T-helper 22 cell (primary cell): Measurements from ENCODE around the gene ZYX.

Source experiments
- DNase-seq: peaks from one replicate; pipeline ENCODE4 v3.0.0-alpha.2; 2020; ENCODE audit warnings: low read depth

Gene ZYX, protein sequence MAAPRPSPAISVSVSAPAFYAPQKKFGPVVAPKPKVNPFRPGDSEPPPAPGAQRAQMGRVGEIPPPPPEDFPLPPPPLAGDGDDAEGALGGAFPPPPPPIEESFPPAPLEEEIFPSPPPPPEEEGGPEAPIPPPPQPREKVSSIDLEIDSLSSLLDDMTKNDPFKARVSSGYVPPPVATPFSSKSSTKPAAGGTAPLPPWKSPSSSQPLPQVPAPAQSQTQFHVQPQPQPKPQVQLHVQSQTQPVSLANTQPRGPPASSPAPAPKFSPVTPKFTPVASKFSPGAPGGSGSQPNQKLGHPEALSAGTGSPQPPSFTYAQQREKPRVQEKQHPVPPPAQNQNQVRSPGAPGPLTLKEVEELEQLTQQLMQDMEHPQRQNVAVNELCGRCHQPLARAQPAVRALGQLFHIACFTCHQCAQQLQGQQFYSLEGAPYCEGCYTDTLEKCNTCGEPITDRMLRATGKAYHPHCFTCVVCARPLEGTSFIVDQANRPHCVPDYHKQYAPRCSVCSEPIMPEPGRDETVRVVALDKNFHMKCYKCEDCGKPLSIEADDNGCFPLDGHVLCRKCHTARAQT

DNA sequence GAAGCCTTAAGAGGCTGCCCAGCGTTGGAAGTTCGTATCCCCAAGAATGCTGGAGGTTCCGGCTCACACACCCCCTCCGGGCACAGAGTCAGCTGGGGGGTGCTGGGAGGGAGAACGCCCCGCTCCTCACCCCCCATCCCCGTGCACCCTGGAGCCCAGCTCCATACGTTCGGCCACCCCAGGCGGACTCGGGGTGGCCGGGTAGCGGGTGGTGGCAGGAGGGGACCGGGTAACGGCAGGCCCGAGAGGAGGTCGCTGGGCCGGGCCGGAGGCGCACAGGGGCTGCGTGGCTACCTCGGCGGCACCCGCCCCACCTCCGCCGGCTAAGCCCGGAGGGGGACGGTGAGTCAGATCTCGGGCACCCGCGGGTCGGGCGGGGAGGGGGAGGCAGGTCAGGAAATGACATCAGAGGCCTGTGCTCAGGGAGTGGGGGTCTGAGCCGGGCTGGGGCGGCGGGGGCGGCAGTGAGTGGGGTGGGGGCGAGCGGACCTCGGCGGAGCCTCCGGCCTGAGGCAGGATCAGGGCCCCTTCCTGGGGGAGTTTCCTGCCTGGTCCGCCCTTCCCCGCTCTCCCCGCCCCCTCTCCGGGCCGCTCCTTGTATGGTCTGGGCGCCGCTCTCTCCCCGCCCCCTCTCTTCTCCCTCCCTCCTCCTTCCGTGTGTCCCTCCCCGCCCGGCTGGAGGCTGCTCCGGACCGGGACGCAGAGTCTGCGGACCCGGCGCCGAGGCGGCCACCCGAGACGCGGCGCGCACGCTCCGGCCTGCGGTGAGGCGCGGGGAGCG is at the start of gene ZYX:
ZYX (plus strand) TSS at position 700 of the 781 bp plus-strand sequence. CDS start 227 bp downstream, outside the sequence.
- peak; percentile 85 for DNase-seq

GRCh38 chr7:143334244-143334643 is 46.9 kb upstream of the ZYX start:
- no peak for DNase-seq

GRCh38 chr7:143337216-143337615 is 43.9 kb upstream of the ZYX start:
- DNase-seq: no peak

DNA sequence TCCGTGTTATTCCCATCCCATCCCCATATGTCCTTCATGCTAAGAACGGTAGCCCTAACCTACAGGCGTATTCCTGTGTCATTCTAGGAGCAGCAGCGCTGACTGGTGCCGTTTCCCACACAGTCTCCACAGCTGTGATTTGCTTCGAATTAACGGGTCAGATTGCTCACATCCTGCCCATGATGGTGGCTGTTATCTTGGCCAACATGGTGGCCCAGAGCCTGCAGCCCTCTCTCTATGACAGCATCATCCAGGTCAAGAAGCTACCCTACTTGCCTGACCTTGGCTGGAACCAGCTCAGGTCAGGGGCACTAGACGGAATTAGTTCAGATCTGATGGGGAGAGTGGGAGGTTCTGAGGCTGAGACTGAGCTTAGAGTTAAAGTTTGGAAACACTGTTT is 39.3 kb upstream of the ZYX start:
- DNase-seq: no peak

DNA sequence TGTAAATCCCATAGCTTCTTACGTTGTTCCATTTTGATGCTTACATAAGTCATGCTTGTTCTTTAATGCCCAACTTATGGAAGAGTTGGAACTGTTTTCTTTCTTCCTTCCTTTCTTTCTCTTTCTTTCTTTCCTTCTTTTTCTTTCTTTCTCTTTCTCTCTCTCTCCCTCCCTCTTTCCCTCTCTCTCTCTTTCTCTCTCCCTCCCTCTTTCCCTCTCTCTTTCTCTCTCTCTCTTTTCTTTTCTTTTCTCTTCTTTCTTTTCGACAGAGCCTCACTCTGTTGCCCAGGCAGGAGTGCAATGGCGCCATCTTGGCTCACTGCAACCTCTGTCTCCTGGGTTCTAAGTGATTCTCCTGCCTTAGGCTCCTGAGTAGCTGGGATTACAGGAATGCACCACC is 37.5 kb upstream of the ZYX start:
- no peak for DNase-seq

DNA sequence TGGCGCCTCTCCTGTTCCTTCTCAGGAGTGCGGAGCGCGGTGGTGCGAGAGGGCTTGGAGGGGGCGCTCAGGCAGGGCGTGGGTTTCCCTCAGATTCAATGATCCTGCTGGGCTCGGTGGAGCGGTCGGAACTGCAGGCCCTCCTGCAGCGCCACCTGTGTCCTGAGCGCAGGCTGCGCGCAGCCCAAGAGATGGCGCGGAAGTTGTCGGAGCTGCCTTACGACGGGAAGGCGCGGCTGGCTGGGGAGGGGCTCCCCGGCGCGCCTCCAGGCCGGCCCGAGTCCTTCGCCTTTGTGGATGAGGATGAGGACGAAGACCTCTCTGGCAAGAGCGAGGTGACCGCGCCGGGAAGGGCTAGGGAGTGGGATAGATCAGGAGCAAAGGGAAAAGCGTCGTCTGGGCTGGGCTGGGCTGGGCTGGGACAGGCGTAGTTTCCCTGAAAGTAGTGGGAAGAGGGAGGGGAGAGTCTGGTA is 35.7 kb upstream of the ZYX start:
- peak; percentile 36 for DNase-seq

DNA sequence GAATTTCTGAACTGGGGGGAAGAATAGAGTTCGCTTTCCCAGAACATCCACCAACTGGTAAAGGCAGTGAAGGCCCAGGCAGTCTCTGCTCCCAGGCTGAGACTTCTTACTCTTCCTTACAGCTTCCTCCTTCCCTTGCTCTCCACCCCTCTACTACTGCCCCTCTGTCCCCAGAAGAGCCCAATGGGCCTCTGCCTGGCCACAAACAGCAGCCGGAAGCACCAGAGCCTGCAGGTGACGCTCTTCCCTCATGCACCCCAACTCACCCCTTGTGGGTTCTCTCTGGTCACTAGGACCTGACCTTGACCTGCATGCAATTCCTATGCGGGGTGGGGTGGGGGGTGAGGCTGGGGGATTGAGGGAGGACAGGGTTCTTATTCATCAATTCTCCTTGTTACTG is 35.1 kb upstream of the ZYX start:
- DNase-seq: no peak

DNA sequence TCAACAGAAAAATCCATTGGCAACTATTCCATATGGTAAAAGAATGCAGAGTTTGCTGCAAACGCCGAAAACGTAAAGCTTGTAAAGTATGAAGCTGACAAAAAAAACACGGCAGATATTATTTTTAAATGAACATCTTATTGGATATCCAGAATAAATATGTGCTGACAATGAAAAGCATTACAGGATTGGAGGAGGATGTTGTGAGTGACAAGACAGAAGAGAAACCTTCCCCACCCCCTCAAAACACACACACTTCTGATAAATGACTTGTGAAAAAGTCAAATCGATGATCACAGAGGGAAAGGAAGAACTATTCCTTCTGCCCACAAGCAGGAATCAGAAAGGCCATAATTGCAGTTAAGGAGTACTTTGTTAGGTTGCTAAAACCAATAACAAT is 33.2 kb upstream of the ZYX start:
- DNase-seq: no peak

DNA sequence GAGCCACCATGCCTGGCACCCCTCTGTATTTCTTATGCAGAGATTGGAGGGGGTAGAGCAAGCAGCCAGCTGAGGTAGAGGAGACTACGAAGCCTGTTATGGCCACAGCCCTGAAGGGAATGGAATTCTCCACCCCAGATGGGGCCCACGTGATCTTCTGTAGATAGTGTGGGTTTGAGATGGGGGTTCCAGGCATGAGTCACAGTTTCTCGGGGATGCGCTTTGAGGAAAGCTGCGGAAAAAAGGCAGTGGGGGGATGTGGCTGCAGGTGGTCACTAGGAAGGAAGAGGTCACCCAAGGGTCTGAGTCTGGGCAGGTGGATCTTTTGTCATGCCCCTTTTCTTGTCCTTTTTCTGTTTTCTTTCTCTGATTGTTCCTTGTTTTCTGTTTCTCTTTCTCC is 30.1 kb upstream of the ZYX start:
- no peak for DNase-seq

DNA sequence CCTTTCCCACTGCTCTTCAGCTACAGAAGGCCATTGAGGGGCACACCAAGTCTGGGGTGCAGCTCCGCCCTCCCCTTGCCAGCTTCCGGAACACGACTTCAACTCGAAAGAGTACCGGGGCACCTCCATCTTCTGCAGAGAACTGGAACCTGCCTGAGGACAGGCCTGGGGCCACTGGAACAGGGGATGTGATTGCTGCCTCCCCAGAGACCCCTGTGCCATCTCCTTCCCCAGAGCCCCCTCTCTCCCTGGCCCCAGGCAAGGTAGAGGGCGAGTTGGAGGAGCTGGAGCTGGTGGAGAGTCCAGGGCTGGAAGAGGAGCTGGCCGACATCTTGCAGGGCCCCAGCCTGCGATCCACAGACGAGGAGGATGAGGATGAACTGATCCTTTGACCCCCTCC is 29.6 kb upstream of the ZYX start:
- no peak for DNase-seq

- DNase-seq: no peak
Observed at GRCh38 chr7:143352531-143353002, 28.6 kb upstream of the ZYX start.

- no peak for DNase-seq
Observed at GRCh38 chr7:143354376-143354775, 26.8 kb upstream of the ZYX start.

DNA sequence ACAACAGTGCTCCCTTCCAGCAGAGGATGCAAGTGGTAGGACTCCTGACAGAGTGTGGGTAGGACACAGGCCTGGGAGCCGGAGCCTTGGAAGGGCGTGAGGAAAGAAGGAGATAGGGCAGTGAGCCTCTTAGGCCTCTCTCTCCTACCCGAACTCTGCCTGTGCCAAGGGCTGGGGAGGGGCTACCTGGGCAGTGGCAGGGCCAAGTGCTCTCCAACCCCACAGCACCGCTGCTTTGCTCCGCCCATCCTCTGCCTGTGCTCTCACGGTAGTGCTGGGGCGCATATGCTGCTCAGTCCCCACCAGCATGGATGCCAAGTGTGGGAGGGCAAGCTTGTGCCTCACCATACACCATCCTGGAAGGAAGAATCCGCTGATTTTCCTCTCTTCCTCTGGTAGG is 26.2 kb upstream of the ZYX start:
- DNase-seq: no peak

DNA sequence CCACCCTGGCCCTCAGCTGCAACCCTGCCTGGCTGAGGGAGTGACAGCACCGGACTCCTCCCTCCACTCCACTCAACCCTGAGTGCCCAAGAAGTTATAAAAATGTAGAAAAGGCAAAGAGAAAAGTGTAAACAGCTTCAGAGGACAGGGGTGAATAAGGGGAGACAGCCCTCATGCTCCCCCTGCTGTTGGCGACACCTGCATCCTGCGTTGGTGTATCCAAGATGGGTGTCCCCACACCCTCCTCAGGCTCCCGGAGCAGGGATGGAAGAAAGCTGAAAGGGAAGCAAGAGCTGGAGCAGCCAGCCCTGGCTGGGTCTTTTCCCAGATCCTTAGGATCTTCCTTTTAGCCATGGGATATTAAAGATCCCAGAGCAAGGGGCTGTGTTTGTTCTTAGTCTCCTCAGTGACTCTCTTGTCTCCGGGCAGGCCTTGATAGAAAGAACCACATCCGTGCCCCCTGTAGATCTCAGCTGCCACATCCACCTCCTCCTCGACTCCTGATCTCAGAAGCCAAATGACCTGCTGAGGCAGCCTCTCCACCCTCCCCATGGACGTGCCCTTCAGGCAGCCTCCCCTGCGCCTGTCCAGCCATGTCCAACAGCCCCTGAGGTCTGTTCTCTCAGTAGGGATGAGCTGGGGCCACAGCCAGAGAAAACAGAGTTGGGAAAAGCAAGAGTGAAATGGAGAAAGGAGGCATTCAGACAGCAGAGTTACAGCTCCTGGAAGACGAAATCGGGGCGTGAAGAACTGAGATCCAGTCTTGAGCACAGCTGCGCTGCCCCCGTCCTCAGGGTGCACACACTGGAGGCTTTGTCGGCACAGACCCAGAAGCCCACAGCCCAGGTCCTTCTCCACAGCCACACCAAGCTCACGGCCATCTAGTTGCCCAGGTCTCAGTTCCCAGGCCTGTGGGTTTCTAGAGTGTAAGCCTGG is 25.4 kb upstream of the ZYX start:
- DNase-seq: no peak

GRCh38 chr7:143356414-143357050 is 24.6 kb upstream of the ZYX start:
- DNase-seq: no peak

DNA sequence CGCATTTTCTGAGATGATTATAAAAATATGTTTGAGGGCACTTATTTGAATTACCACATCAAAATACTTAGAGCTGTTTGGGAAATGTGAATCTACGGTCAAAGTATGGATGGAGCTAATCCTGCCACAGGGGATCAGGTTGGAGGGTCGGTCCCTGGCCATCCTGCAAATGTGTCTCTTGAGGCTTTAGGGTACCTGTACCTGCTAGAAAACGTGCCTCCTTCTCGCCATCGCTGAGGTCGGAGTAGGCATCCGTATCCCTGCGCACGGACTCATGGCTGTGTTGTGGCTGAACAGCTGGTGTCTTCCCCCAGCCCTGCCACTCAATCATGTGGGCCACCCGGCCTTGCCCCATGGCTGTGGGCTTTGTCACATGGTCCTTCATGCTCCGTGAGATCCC is 22.5 kb upstream of the ZYX start:
- no peak for DNase-seq

DNA sequence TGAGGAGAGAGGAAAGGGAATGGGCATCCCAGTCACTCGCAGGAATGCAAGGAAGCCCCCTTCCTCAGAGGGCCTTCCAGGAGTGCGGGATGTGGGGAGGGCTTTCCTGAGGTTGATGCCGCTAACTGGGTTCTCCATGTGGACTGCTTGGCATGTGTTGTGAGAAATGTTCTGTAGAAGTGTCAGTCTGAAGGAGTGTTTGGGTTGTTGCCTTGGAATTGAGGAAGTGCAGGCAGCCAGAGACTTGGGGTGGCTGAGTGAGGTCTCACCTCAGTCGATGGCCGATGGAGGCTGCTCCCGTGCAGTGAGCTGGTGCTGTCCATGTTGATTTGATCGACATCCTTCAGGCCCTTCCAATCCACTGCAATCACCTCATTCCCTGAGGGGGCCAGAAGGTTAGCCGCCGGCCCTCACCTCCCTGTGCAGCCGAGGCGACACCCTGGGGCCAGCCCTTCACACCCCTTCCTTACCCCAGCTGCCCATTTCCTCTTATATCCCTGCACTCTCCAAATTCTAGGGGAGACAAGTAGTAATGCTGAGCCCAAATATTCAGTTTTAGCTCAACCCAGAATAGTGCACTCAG is 21.3 kb upstream of the ZYX start:
- no peak for DNase-seq

- DNase-seq: no peak
Observed at GRCh38 chr7:143360788-143361551, 20.2 kb upstream of the ZYX start.

DNA sequence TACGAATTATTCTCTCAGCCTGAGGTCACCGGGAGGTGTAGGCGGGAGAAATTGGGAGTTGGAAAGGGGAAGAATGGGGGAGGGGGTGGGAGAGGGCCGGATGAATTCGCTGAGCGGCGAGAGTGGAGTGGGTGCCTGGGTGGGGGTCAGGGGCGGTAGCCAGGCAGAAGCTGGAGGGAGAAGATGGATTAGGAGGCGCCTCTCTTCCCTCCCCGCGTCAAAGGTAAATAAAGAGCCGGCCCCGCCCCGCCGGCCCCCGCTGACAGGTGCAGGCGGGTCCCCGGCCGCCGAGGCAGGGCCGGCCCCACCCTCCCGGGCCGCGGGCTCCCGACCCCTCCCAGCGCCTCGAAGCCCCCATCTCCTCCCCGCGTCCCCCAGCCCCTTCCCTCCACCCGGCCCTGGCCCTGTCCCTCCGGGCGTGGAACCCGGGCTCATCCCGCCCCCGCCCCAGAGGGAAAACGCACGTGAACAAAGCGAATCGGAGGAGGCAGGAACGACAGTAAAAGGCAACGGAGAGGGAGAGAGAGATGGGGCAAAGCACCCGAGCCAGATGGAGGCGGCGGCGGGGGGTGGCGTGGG is 19.5 kb upstream of the ZYX start:
- DNase-seq: no peak
